GM21381 (cell line): ENCODE measurements around the gene LPIN3.
A peak's percentile ranks its signal among the peaks of the same experiment; 100 is the strongest.

Experiments used
- ATAC-seq: cut with Tn5 transposase; IDR thresholded peaks from one replicate; pipeline ENCODE4 v1.9.1; 2021; ENCODE audit warnings: mild to moderate bottlenecking, moderate library complexity; ENCODE audit not compliant: unreplicated experiment

The LPIN3 gene

GRCh38 chr20:41392295-41392694, 51.7 kb downstream of the LPIN3 start:
- no peak for ATAC-seq

- ATAC-seq = no peak
Observed at GRCh38 chr20:41392871-41393704, 52.5 kb downstream of the LPIN3 start.

GRCh38 chr20:41393705-41394066, 53.1 kb downstream of the LPIN3 start:
- no peak for ATAC-seq

- ATAC-seq = no peak
Observed at GRCh38 chr20:41394081-41394480, 53.5 kb downstream of the LPIN3 start.

- no peak for ATAC-seq
Observed at GRCh38 chr20:41394931-41395666, 54.5 kb downstream of the LPIN3 start.

- no peak for ATAC-seq
Observed at GRCh38 chr20:41395667-41396664, 55.3 kb downstream of the LPIN3 start.

GRCh38 chr20:41398408-41398807, 57.8 kb downstream of the LPIN3 start:
- no peak for ATAC-seq

- no peak for ATAC-seq
Observed at GRCh38 chr20:41403604-41404003, 63.0 kb downstream of the LPIN3 start.

- no peak for ATAC-seq
Observed at GRCh38 chr20:41405436-41405835, 64.8 kb downstream of the LPIN3 start.

- ATAC-seq = no peak
Observed at GRCh38 chr20:41406353-41406752, 65.7 kb downstream of the LPIN3 start.

- ATAC-seq = no peak
Observed at GRCh38 chr20:41406896-41407444, 66.3 kb downstream of the LPIN3 start.

GRCh38 chr20:41407607-41408006, 67.0 kb downstream of the LPIN3 start:
- ATAC-seq = no peak

GRCh38 chr20:41408156-41408794, 67.7 kb downstream of the LPIN3 start:
- peak; percentile 81 for ATAC-seq

GRCh38 chr20:41408986-41409385, 68.4 kb downstream of the LPIN3 start:
- no peak for ATAC-seq
